ENCODE measurements around the gene POFUT1.
"Not testable (repeated sequence)": the region's sequence is repeated elsewhere in the genome, so short reads cannot be mapped to it uniquely, and the experiment has no call there.

The POFUT1 gene

DNA sequence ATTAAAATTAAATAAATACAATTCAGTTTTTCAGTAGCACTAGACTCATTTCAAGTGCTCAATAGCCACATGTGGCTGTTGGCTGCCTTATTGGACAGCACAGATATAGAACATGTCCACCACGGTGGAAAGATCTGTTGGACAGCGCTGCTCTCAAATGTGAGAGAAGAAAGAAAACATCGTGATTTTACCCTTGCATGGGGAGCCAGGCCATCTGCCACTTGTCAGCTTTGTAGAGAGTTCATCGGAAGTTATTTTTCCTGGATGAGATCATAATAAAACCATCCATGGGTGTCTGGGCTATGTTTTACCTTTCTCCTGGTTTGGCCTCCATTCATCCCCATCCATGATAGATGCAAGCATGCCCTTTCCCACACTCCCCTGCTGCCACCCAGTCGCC is 63.9 kb downstream of the POFUT1 start:
- TF ChIP-seq YY1 (IDR thresholded peaks at IDR 0.05; ENCODE audit: insufficient read depth, insufficient read length) (no peak), SUZ12 (IDR thresholded peaks at IDR 0.05; ENCODE audit: extremely low read depth, insufficient read depth, insufficient read length) (no peak), ZNF274 (IDR thresholded peaks at IDR 0.05; ENCODE audit: low read depth, low read length) (no peak)
- Histone ChIP-seq H3K9ac (ENCODE audit: insufficient read length, low read depth) (no peak overlapping the region), H3K27me3 (ENCODE audit: insufficient read depth, insufficient read length) (peaks cover 19% of the 10 kb centered on the region), H3K4me3 (ENCODE audit: insufficient read length, low read depth) (no peak overlapping the region), H3K9me3 (ENCODE audit: insufficient read depth, low read length) (peaks cover 3% of the 10 kb centered on the region; the same call in 1 of the 2 replicates), H3K36me3 (ENCODE audit: insufficient read depth, insufficient read length, low read length) (no peaks in the 10 kb centered on the region), H3K4me1 (ENCODE audit: insufficient read depth, insufficient read length) (no peaks in the 10 kb centered on the region)
- no peak for DNase-seq (ENCODE audit: low read depth, low spot score)

- DNase-seq (ENCODE audit: low read depth, low spot score) = no peak
Observed at GRCh38 chr20:32274359-32274758, 66.7 kb downstream of the POFUT1 start.

GRCh38 chr20:32275163-32275562 is 67.5 kb downstream of the POFUT1 start:
- not testable (repeated sequence) for H3K9ac ChIP-seq (ENCODE audit: insufficient read length, low read depth); H3K36me3 ChIP-seq (ENCODE audit: insufficient read depth, insufficient read length, low read length); H3K4me1 ChIP-seq (ENCODE audit: insufficient read depth, insufficient read length); H3K9me3 ChIP-seq (ENCODE audit: insufficient read depth, low read length); H3K4me3 ChIP-seq (ENCODE audit: insufficient read length, low read depth); DNase-seq (ENCODE audit: low read depth, low spot score)
- peaks cover 19% of the 10 kb centered on the region for H3K27me3 ChIP-seq (ENCODE audit: insufficient read depth, insufficient read length)

More at GRCh38 chr20:32274359-32274758, 66.7 kb downstream of the POFUT1 start:
- H3K9ac ChIP-seq (ENCODE audit: insufficient read length, low read depth) = no peak overlapping the region
- no peaks in the 10 kb centered on the region for H3K4me1 ChIP-seq (ENCODE audit: insufficient read depth, insufficient read length)
- peaks cover 3% of the 10 kb centered on the region; the same call in 1 of the 2 replicates for H3K9me3 ChIP-seq (ENCODE audit: insufficient read depth, low read length)
- no peaks in the 10 kb centered on the region for H3K36me3 ChIP-seq (ENCODE audit: insufficient read depth, insufficient read length, low read length)
- TF ChIP-seq ZNF274 (IDR thresholded peaks at IDR 0.05; ENCODE audit: low read depth, low read length) = no peak
- TF ChIP-seq YY1 (IDR thresholded peaks at IDR 0.05; ENCODE audit: insufficient read depth, insufficient read length) = no peak
- no peak for TF ChIP-seq SUZ12 (IDR thresholded peaks at IDR 0.05; ENCODE audit: extremely low read depth, insufficient read depth, insufficient read length)
- H3K4me3 ChIP-seq (ENCODE audit: insufficient read length, low read depth) = no peak overlapping the region
- peaks cover 19% of the 10 kb centered on the region for H3K27me3 ChIP-seq (ENCODE audit: insufficient read depth, insufficient read length)

GRCh38 chr20:32277361-32278198 is 69.9 kb downstream of the POFUT1 start, which contains the start of gene KIF3B:
Gene KIF3B, plus strand, starts transcription at chr20:32277651. Its CDS starts 32,127 bp downstream, at chr20:32309778.
- peaks cover 3% of the 10 kb centered on the region; the same call in 1 of the 2 replicates for H3K9me3 ChIP-seq (ENCODE audit: insufficient read depth, low read length)
- H3K36me3 ChIP-seq (ENCODE audit: insufficient read depth, insufficient read length, low read length) = peaks cover 8% of the 10 kb centered on the region
- H3K4me3 ChIP-seq (ENCODE audit: insufficient read length, low read depth) = peak within 1 kb of the TSS; percentile 88
- H3K4me1 ChIP-seq (ENCODE audit: insufficient read depth, insufficient read length) = no peaks in the 10 kb centered on the region
- peaks cover 7% of the 10 kb centered on the region for H3K27me3 ChIP-seq (ENCODE audit: insufficient read depth, insufficient read length)
- peak within 1 kb of the TSS; percentile 91 for H3K9ac ChIP-seq (ENCODE audit: insufficient read length, low read depth)
- DNase-seq (ENCODE audit: low read depth, low spot score) = peak; percentile 57
- no peak for TF ChIP-seq SUZ12 (IDR thresholded peaks at IDR 0.05; ENCODE audit: extremely low read depth, insufficient read depth, insufficient read length)
- TF ChIP-seq ZNF274 (IDR thresholded peaks at IDR 0.05; ENCODE audit: low read depth, low read length) = no peak
- no peak for TF ChIP-seq YY1 (IDR thresholded peaks at IDR 0.05; ENCODE audit: insufficient read depth, insufficient read length)

DNA sequence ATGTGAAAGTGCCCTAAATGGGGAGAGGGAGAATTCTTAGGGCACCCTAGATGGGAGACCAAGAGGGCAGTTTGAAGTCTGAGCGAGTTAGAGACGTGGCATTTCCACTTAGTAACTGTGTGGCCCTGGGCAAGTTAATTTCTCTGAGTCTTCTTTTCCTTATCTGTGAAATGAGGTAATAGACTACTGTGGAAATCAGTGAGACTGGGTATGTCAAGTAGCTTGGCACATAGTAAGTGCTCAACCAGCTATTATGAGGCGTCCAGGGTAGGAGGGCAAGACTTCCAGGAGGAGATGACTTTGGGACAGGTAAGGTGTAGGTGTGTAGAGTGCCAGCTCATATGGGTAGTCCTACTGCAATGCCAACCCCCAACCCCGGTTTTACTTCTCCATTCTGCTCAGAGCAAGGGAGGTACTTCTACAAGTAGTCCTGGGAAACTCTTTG is 70.5 kb downstream of the POFUT1 start:
- Histone ChIP-seq H3K27me3 (ENCODE audit: insufficient read depth, insufficient read length) (peaks cover under 1% of the 10 kb centered on the region), H3K4me1 (ENCODE audit: insufficient read depth, insufficient read length) (no peaks in the 10 kb centered on the region), H3K4me3 (ENCODE audit: insufficient read length, low read depth) (peak overlapping the region; percentile 88), H3K9ac (ENCODE audit: insufficient read length, low read depth) (peak overlapping the region; percentile 91), H3K36me3 (ENCODE audit: insufficient read depth, insufficient read length, low read length) (peaks cover 8% of the 10 kb centered on the region), H3K9me3 (ENCODE audit: insufficient read depth, low read length) (peaks cover 3% of the 10 kb centered on the region; the same call in 1 of the 2 replicates)
- TF ChIP-seq YY1 (IDR thresholded peaks at IDR 0.05; ENCODE audit: insufficient read depth, insufficient read length) (no peak), SUZ12 (IDR thresholded peaks at IDR 0.05; ENCODE audit: extremely low read depth, insufficient read depth, insufficient read length) (no peak), ZNF274 (IDR thresholded peaks at IDR 0.05; ENCODE audit: low read depth, low read length) (no peak)
- DNase-seq (ENCODE audit: low read depth, low spot score) = no peak

- Histone ChIP-seq H3K9me3 (ENCODE audit: insufficient read depth, low read length) (no peaks in the 10 kb centered on the region), H3K4me1 (ENCODE audit: insufficient read depth, insufficient read length) (no peaks in the 10 kb centered on the region), H3K36me3 (ENCODE audit: insufficient read depth, insufficient read length, low read length) (peaks cover 8% of the 10 kb centered on the region), H3K27me3 (ENCODE audit: insufficient read depth, insufficient read length) (no peaks in the 10 kb centered on the region), H3K9ac (ENCODE audit: insufficient read length, low read depth) (no peak overlapping the region), H3K4me3 (ENCODE audit: insufficient read length, low read depth) (no peak overlapping the region)
- no peak for DNase-seq (ENCODE audit: low read depth, low spot score)
- no peak for TF ChIP-seq ZNF274 (IDR thresholded peaks at IDR 0.05; ENCODE audit: low read depth, low read length)
- no peak for TF ChIP-seq SUZ12 (IDR thresholded peaks at IDR 0.05; ENCODE audit: extremely low read depth, insufficient read depth, insufficient read length)
- no peak for TF ChIP-seq YY1 (IDR thresholded peaks at IDR 0.05; ENCODE audit: insufficient read depth, insufficient read length)
Observed at GRCh38 chr20:32281711-32282110, 74.0 kb downstream of the POFUT1 start.

DNA sequence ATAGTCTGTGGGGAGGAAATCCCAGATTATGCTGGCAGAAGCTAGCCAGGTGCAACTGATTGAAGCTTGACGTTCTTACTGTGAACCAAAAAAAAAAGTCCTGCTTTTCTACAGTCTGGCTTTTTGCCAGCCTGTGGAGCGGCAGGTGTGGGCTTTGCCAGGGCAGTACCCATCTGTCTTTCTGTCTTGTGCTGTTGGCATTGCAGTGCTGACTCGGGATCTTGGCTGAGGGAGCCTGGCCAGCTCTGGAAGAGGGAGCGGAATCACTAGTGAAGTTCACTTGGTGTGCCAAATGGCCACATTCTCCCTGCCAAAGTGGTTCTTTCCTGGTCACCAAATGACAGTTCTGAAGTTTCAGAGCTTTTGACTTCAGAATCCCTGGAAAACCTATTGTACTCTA is 74.8 kb downstream of the POFUT1 start:
- H3K9me3 ChIP-seq (ENCODE audit: insufficient read depth, low read length) = no peaks in the 10 kb centered on the region
- no peaks in the 10 kb centered on the region for H3K27me3 ChIP-seq (ENCODE audit: insufficient read depth, insufficient read length)
- no peak overlapping the region for H3K9ac ChIP-seq (ENCODE audit: insufficient read length, low read depth)
- TF ChIP-seq ZNF274 (IDR thresholded peaks at IDR 0.05; ENCODE audit: low read depth, low read length) (no peak), YY1 (IDR thresholded peaks at IDR 0.05; ENCODE audit: insufficient read depth, insufficient read length) (no peak), SUZ12 (IDR thresholded peaks at IDR 0.05; ENCODE audit: extremely low read depth, insufficient read depth, insufficient read length) (no peak)
- no peaks in the 10 kb centered on the region for H3K4me1 ChIP-seq (ENCODE audit: insufficient read depth, insufficient read length)
- no peak for DNase-seq (ENCODE audit: low read depth, low spot score)
- no peak overlapping the region for H3K4me3 ChIP-seq (ENCODE audit: insufficient read length, low read depth)
- H3K36me3 ChIP-seq (ENCODE audit: insufficient read depth, insufficient read length, low read length) = peaks cover 8% of the 10 kb centered on the region
